Islet of Langerhans (tissue), 1 donor: ENCODE measurements around the gene DEFB124.
"Not testable (repeated sequence)": the region's sequence is repeated elsewhere in the genome, so short reads cannot be mapped to it uniquely, and the experiment has no call there.

Experiments
- FAIRE-seq: peaks from one replicate; lab custom pipeline; 2011; peaks lifted over from hg19 to GRCh38; lab: Jason Lieb, UNC

Gene DEFB124

GRCh38 chr20:31488115-31488514 lies 13.2 kb upstream of the DEFB124 start:
- no peak for FAIRE-seq

- no peak for FAIRE-seq
These were observed 10.8 kb upstream of the DEFB124 start for GRCh38 chr20:31485450-31486339.

- FAIRE-seq = no peak
These were observed 9.1 kb upstream of the DEFB124 start for GRCh38 chr20:31484001-31484400.

- FAIRE-seq = no peak
These were observed 1.8 kb upstream of the DEFB124 start for GRCh38 chr20:31476643-31477215.

DNA sequence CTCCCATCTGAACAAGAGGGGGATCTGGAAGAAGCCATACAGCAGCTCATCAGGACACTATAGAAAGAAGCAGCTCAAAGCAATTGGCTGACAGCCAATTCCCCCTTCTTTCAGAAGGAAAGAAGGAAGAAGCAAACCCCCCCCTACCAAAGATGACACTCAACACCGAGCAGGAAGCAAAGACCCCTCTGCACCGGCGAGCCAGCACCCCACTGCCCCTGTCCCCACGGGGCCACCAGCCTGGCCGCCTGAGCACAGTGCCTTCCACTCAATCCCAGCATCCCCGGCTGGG lies 1.3 kb upstream of the DEFB124 start:
- FAIRE-seq = no peak

GRCh38 chr20:31475472-31476293 lies 756 bp upstream of the DEFB124 start:
- FAIRE-seq = no peak

DNA sequence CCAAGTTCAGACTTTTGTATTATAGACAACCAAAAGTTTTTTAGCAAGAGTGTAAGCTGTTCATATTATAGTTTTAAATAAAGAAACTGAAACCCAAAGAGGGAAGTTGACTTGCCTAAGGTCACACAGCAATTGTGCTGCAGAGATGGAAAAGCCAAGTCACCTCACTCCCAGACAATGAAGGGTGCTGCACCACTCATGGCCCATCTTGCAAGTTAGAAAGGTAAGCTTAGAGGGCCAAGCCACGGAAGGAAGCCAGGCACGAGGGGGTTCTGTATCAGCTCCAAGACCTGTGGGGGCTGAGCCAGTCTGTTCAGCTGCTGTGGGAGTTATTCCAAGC lies 860 bp downstream of the DEFB124 start:
- no peak for FAIRE-seq

DNA sequence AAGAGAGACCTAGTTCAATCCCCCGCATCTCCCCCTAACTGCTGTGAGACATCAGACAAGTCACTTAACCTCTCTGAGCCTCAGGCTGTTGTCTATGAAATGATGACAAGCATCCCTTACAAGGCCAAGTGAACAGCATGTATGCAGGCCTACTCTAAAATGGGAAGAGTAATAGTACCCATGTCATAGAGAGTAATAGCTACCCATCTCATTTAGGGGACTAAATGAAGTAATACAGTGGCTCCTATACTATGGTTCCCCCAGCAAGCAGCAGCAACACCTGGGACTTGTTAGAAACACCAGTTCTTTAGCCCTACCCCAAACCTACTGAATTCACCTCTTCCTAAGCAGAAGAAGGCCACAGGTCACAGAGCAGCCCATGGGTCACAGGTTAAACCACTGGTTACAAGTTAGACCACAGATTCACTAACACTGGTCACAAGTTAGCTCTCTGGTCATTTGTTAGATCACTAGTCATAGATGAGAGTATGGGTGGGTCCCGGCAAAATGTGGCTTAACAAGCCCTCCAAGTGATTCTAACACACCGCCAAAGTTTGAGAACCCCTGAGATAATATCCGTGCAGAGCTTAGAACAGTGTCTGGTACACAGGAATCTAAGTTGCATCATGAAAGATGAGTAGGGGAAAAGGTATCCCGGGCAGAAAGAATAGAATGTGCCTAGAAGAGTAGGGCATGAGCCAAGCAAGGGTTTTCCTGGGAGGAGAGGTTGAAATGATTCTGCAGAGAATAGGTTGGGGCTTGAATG lies 1.4 kb downstream of the DEFB124 start:
- no peak for FAIRE-seq

- FAIRE-seq = no peak
These were observed 2.3 kb downstream of the DEFB124 start for GRCh38 chr20:31472395-31473330.

- not testable (repeated sequence) for FAIRE-seq
These were observed 4.0 kb downstream of the DEFB124 start for GRCh38 chr20:31470946-31471345.

DNA sequence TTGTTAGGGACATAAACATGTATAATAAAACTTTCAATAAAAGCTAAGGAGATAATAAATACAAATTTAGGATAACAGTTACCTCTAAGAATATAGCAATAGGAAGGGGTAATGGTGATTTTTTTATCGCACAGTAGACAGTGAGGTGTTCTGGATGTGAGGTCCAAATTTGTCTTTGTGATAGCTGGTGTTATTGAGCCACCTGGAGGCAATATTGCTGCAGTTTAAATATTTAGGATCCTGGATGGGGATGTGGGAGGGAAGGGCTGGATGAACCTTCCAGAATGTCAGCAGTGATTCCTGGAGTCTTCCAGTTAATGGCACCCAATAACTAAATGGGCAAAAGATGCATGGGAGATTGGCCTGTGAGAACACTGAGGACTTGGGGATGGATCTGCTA lies 20.6 kb downstream of the DEFB124 start:
- FAIRE-seq = no peak

DNA sequence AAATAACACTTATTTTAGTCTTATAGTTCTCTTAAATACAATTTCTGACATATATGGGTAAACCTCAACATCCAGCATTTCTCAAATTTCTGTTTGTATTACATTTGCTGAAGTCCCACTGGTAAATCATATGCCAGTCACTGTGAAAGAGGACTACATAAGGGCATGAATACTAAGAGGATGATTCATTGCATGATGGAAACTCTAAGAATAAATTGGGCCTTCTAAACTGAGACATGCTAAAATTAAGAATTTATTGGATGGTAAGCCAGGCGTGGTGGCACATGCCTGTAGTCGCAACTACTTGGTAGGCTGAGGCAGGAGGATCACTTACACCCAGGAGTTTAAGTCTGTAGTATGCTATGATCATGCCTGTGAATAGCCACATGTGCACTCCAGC lies 22.4 kb downstream of the DEFB124 start:
- FAIRE-seq = no peak

GRCh38 chr20:31449511-31450414 lies 25.2 kb downstream of the DEFB124 start:
- no peak for FAIRE-seq

DNA sequence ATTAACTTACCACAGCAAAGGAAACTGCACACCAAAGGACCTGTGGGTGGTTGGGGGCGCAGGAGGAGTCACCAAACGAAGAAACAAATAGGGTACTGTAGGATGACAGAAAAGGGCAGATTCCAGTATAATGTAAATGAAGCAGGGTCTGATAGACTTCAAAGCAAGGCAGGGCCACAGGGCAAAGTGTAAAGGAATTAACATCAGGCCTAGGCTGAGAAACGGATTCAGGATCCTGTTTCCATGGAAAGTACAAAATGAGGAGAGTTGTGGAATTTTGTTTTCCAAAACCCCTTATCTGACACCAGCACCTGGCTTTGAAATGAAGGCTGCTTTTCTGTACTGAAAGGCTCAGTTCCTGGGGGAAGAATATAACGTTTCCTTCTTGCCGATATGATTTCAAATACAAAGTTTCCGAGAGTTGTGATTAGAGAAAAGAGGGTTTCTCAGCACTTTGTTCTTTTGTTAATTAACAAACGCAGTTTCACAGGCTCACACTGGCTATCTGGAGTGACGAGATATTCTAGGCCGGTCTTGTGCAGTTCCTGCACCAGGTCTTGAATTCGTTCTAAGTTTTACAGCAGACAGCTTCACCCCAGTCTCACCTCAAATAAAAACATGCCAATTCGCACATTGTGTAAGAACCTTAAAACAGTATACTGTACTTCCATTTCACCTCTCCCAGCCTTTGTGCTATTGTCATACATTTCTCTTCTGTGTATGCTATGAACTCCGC lies 28.7 kb downstream of the DEFB124 start:
- no peak for FAIRE-seq

DNA sequence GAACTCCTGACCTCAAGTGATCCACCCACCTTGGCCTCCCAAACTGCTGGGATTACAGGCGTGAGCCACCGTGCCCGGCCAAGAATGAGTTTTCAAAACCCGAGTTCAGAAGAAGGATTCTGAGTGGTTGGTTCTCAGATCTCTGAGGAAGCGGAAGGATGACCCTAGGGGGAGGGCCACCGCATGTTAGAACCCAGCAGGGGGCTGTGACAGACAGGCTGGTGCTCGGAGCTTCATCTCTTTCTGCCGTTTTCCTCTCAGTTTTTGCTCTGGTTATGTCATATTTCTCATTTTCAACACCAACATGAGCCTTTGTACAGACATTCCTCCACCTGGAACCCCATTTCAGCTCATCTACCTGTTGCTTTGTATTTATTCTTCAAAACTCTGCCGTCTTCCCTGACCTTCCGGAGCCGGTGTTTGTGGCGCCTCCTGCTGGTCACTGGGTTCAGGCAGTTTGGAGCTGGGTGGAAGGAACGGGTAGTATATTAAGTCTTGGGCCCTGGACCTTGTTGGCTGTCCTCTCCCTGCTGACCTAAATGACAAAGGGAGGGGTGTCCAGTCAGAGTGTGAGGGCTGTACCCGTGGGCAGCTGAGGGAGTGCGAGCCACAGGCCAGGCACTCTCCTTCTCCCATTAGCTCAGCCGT lies 34.8 kb downstream of the DEFB124 start, which contains the start of gene DEFB123:
TSS of gene DEFB123 (plus strand) at position 621 of the 648 bp plus-strand sequence. CDS start 67 bp downstream, outside the sequence.
- FAIRE-seq = no peak

DNA sequence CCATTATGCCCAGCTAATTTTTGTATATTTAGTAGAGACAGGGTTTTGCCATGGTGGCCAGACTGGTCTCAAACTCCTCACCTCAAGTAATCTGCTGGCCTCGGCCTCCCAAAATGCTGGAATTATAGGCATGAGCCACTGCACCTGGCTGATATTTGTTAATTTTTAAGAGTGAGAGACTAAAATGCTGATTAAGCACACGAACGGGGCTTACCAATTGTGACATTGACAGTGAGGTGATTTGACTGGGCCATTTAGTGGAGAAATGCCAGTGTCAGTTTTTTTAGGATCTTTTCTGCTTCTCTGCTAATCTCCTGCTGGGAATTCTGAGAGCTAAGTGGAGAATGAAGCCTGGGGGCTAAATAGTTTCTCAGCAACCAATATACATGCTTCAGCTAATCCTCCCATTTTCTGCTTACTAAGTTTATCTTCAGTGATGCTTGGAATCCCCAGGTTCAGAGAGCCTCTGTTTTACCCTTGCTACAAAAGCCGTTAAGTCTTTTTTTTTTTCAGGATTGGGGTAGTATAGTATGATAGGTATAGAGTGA lies 44.3 kb downstream of the DEFB124 start:
- no peak for FAIRE-seq

DNA sequence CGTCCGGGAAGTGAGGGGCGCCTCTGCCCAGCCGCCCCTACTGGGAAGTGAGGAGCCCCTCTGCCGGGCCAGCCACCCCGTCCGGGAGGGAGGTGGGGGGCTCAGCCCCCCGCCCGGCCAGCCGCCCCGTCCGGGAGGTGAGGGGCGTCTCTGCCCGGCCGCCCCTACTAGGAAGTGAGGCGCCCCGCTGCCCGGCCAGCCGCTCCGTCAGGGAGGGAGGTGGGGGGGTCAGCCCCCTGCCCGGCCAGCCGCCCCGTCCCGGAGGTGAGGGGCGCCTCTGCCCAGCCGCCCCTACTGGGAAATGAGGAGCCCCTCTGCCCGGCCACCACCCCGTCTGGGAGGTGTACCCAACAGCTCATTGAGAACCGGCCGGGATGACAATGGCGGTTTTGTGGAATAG lies 47.4 kb downstream of the DEFB124 start:
- not testable (repeated sequence) for FAIRE-seq

GRCh38 chr20:31426891-31427551 lies 47.9 kb downstream of the DEFB124 start:
- not testable (repeated sequence) for FAIRE-seq
